Mesenchymal stem cell (in vitro differentiated cells and primary cell): ENCODE measurements around the gene ALDH3A2.

Experiments used
- DNase-seq: peaks from one replicate; pipeline ENCODE4 v3.0.0-alpha.2; 2013
- H2AFZ ChIP-seq: one replicate; pipeline ENCODE4 v1.6.1; 2013; ENCODE audit warnings: low read depth, mild to moderate bottlenecking, control low read depth, inconsistent platforms, low read length, moderate library complexity
- H2AK5ac ChIP-seq: 2 replicates; pipeline ENCODE4 v1.6.1; 2013; ENCODE audit warnings: low read length, moderate library complexity, mild to moderate bottlenecking, inconsistent platforms; ENCODE audit not compliant: severe bottlenecking
- H2BK120ac ChIP-seq: one replicate; pipeline ENCODE4 v1.6.1; 2013; ENCODE audit warnings: low read depth, mild to moderate bottlenecking, inconsistent platforms, low read length, moderate library complexity
- H2BK12ac ChIP-seq, 2 experiments: one replicate each; pipeline ENCODE4 v1.6.1; 2013; ENCODE audit warnings: inconsistent platforms in 2 of 2, low read length in 2 of 2, mild to moderate bottlenecking in 2 of 2, moderate library complexity in 2 of 2, control low read depth in 1 of 2
- H2BK15ac ChIP-seq: one replicate; pipeline ENCODE4 v1.6.1; 2013; ENCODE audit warnings: mild to moderate bottlenecking, low read depth, inconsistent platforms; ENCODE audit not compliant: poor library complexity, severe bottlenecking
- H2BK5ac ChIP-seq: 2 replicates; pipeline ENCODE4 v1.6.1; 2013; ENCODE audit warnings: low read depth, mild to moderate bottlenecking, low read length, control low read depth, inconsistent platforms; ENCODE audit not compliant: poor library complexity, severe bottlenecking
- H3K14ac ChIP-seq, 2 experiments: one replicate each; pipeline ENCODE4 v1.6.1; 2013; ENCODE audit warnings: inconsistent platforms in 2 of 2, low read length in 2 of 2, control low read depth in 1 of 2, mild to moderate bottlenecking in 1 of 2, moderate library complexity in 1 of 2
- H3K18ac ChIP-seq, 2 experiments: one replicate each; pipeline ENCODE4 v1.6.1; 2013; ENCODE audit warnings: inconsistent platforms in 2 of 2, low read length in 2 of 2, control low read depth in 1 of 2, low read depth in 1 of 2, mild to moderate bottlenecking in 1 of 2
- H3K23ac ChIP-seq, 2 experiments: one replicate each; pipeline ENCODE4 v1.6.1; 2013; ENCODE audit warnings: inconsistent platforms in 2 of 2, low read length in 2 of 2, mild to moderate bottlenecking in 2 of 2, moderate library complexity in 2 of 2, control low read depth in 1 of 2
- H3K27ac ChIP-seq: 2 replicates; pipeline ENCODE4 v1.5.1; 2013; ENCODE audit warnings: mild to moderate bottlenecking, moderate library complexity, low read length, control low read depth, inconsistent platforms; ENCODE audit not compliant: poor library complexity, severe bottlenecking
- H3K27me3 ChIP-seq, 2 experiments: 2 replicates each; pipeline versions ENCODE4 v1.6.1 to v1.7.0; 2013; ENCODE audit warnings: low read length in 2 of 2, mild to moderate bottlenecking in 2 of 2, moderate library complexity in 2 of 2, control low read depth in 1 of 2, inconsistent platforms in 1 of 2; ENCODE audit not compliant: control insufficient read depth in 1 of 2, insufficient read depth in 1 of 2
- H3K36me3 ChIP-seq, 2 experiments: 2 replicates each; pipeline versions ENCODE4 v1.6.1 to v1.7.0; 2013; ENCODE audit warnings: low read length in 2 of 2, control low read depth in 1 of 2, inconsistent platforms in 1 of 2, low read depth in 1 of 2, mild to moderate bottlenecking in 1 of 2; ENCODE audit not compliant: insufficient read depth in 2 of 2, control insufficient read depth in 1 of 2
- H3K4ac ChIP-seq, 2 experiments: one replicate each; pipeline ENCODE4 v1.6.1; 2013; ENCODE audit warnings: inconsistent platforms in 2 of 2, low read length in 2 of 2, mild to moderate bottlenecking in 2 of 2, moderate library complexity in 2 of 2, control low read depth in 1 of 2, low read depth in 1 of 2
- H3K4me1 ChIP-seq: 2 replicates; pipeline ENCODE4 v1.6.1; 2013; ENCODE audit warnings: low read depth, low read length, control low read depth; ENCODE audit not compliant: control insufficient read depth, insufficient read depth
- H3K4me2 ChIP-seq: 2 replicates; pipeline ENCODE4 v1.6.1; 2013; ENCODE audit warnings: low read length, mild to moderate bottlenecking, inconsistent platforms; ENCODE audit not compliant: poor library complexity, severe bottlenecking
- H3K4me3 ChIP-seq, 2 experiments: 2 replicates each; pipeline versions ENCODE4 v1.5.1 to v1.7.0; 2013; ENCODE audit warnings: low read length in 2 of 2, mild to moderate bottlenecking in 2 of 2, control low read depth in 1 of 2, low read depth in 1 of 2; ENCODE audit not compliant: insufficient read depth in 1 of 2
- H3K79me1 ChIP-seq: replicated peaks from 2 replicates; pipeline ENCODE4 v1.6.1; 2013; ENCODE audit warnings: mild to moderate bottlenecking, control low read depth, low read length, inconsistent platforms; ENCODE audit not compliant: poor library complexity, severe bottlenecking
- H3K9ac ChIP-seq: 2 replicates; pipeline ENCODE4 v1.7.0; 2013; ENCODE audit warnings: mild to moderate bottlenecking, low read length, moderate library complexity
- H3K9me3 ChIP-seq: 2 replicates; pipeline ENCODE4 v1.7.0; 2013; ENCODE audit warnings: mild to moderate bottlenecking, low read length; ENCODE audit not compliant: control insufficient read depth
- H4K8ac ChIP-seq: one replicate; pipeline ENCODE4 v1.6.1; 2013; ENCODE audit warnings: inconsistent platforms, mild to moderate bottlenecking, low read length, moderate library complexity
- H4K91ac ChIP-seq: one replicate; pipeline ENCODE4 v1.6.1; 2013; ENCODE audit warnings: mild to moderate bottlenecking, low read length, inconsistent platforms
- WGBS: methylation state at CpG from one replicate; pipeline ENCODE4 v1.1.7; 2013; ENCODE audit warnings: mixed read lengths; 5-methylcytosine and 5-hydroxymethylcytosine counted together

The ALDH3A2 gene

GRCh38 chr17:19614900-19615299 lies 33.7 kb upstream of the ALDH3A2 start:
- no peak overlapping the region for H3K4me2 ChIP-seq
- H4K8ac ChIP-seq, result no peak overlapping the region
- H3K27me3 ChIP-seq, result no peaks in the 10 kb centered on the region
- H3K36me3 ChIP-seq, result no peaks in the 10 kb centered on the region
- WGBS, result 93% methylated on average over 4 of the region's 4 CpGs
- H3K23ac ChIP-seq, result no peak overlapping the region
- H3K79me1 ChIP-seq, result no peaks in the 10 kb centered on the region
- no peak overlapping the region for H3K4ac ChIP-seq
- peaks cover 29% of the 10 kb centered on the region for H3K9me3 ChIP-seq
- no peak overlapping the region for H2AK5ac ChIP-seq
- no peak overlapping the region for H3K18ac ChIP-seq
- no peak overlapping the region for H3K4me3 ChIP-seq
- no peaks in the 10 kb centered on the region for H3K4me1 ChIP-seq
- no peak overlapping the region for H2BK120ac ChIP-seq
- no peak overlapping the region for H2AFZ ChIP-seq
- no peak overlapping the region for H2BK15ac ChIP-seq
- no peak overlapping the region for H3K9ac ChIP-seq
- H2BK12ac ChIP-seq, result no peak overlapping the region
- no peak overlapping the region for H4K91ac ChIP-seq
- H3K14ac ChIP-seq, result no peak overlapping the region
- no peak overlapping the region for H2BK5ac ChIP-seq
- no peak for DNase-seq
- H3K27ac ChIP-seq, result no peak overlapping the region

DNA sequence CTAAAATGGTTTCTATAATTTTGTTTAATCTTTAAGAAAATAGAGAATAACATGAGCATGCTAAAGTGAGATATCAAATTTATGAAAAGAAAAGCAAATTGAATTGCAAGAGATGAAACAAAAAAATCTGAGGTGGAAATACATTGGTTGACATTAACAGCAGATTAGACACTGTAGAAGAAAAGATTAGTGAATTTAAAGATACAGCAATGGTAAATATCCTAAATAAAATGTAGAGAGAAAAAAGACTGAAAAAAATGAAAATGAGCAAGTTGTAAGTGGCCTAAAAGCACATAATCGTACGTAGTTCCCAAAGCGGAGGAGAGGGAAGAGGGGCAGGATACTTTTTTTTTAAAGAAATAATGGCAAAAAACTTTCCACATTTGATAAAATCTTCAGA lies 30.5 kb upstream of the ALDH3A2 start:
- H3K4me2 ChIP-seq, result no peak overlapping the region
- no peak overlapping the region for H2AK5ac ChIP-seq
- H2BK12ac ChIP-seq, result no peak overlapping the region
- peaks cover 40% of the 10 kb centered on the region for H3K9me3 ChIP-seq
- no peak overlapping the region for H3K27ac ChIP-seq
- no peak overlapping the region for H3K4me3 ChIP-seq
- H4K8ac ChIP-seq, result no peak overlapping the region
- no peak overlapping the region for H2BK120ac ChIP-seq
- H3K18ac ChIP-seq, result no peak overlapping the region
- H2BK5ac ChIP-seq, result no peak overlapping the region
- H3K4ac ChIP-seq, result no peak overlapping the region
- no peaks in the 10 kb centered on the region for H3K36me3 ChIP-seq
- no peak overlapping the region for H3K9ac ChIP-seq
- H3K79me1 ChIP-seq, result no peaks in the 10 kb centered on the region
- no peak for DNase-seq
- H2AFZ ChIP-seq, result no peak overlapping the region
- WGBS, result no CpG with 5 or more reads among the region's 3 CpGs
- H4K91ac ChIP-seq, result no peak overlapping the region
- no peak overlapping the region for H2BK15ac ChIP-seq
- no peak overlapping the region for H3K23ac ChIP-seq
- H3K14ac ChIP-seq, result no peak overlapping the region
- no peaks in the 10 kb centered on the region for H3K4me1 ChIP-seq
- no peaks in the 10 kb centered on the region for H3K27me3 ChIP-seq

DNA sequence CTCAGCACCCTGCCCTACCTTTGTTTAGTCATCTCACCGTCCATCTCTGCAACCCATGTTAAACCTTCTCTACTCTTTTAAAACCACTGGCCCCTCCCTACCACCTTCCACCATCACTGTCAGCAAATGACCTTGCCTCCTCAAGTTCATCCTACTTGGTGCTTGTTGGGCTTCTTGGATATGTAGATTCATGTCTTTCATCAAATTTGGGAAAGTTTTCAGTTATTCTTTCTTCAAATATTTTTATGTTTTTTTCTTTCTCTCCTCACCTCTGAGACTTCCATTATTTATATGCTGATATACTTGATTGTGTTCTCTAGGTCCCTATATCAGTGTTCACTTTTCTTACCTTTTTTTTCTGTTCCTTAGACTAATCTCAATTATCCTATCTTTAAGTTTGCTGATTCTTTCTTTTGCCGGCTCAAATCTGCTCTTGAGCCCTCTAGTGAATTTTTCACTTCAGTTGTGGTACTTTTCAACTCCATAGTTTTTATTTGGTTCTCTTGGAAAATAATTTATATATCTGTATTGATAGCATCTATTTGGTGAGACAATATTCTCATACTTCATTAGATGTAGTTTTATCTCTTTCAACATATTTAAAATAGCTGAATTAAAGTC lies 28.7 kb upstream of the ALDH3A2 start:
- Histone ChIP-seq H4K8ac (no peak overlapping the region), H3K4me3 (no peak overlapping the region), H3K79me1 (no peaks in the 10 kb centered on the region), H3K18ac (no peak overlapping the region), H3K9ac (no peak overlapping the region), H2BK12ac (no peak overlapping the region), H2BK15ac (no peak overlapping the region), H3K27me3 (no peaks in the 10 kb centered on the region), H2AK5ac (no peak overlapping the region), H3K9me3 (peaks cover 40% of the 10 kb centered on the region), H2BK5ac (no peak overlapping the region), H2BK120ac (no peak overlapping the region), H3K27ac (no peak overlapping the region), H2AFZ (no peak overlapping the region), H3K36me3 (no peaks in the 10 kb centered on the region), H3K14ac (no peak overlapping the region), H3K4me1 (no peaks in the 10 kb centered on the region), H4K91ac (no peak overlapping the region), H3K23ac (no peak overlapping the region), H3K4me2 (no peak overlapping the region), H3K4ac (no peak overlapping the region)
- whole genome bisulfite sequencing, result 95% methylated on average over 2 of the region's 2 CpGs
- no peak for DNase-seq

GRCh38 chr17:19621697-19622096 lies 26.9 kb upstream of the ALDH3A2 start:
- H2BK5ac ChIP-seq, result no peak overlapping the region
- H3K27ac ChIP-seq, result no peak overlapping the region
- H3K14ac ChIP-seq, result no peak overlapping the region
- H3K4me2 ChIP-seq, result no peak overlapping the region
- no peak overlapping the region for H2AK5ac ChIP-seq
- WGBS, result 88% methylated on average over 1 of the region's 1 CpG
- no peaks in the 10 kb centered on the region for H3K36me3 ChIP-seq
- no peak overlapping the region for H3K18ac ChIP-seq
- no peak overlapping the region for H4K91ac ChIP-seq
- DNase-seq, result no peak
- H3K9me3 ChIP-seq, result peaks cover 40% of the 10 kb centered on the region
- no peak overlapping the region for H3K4ac ChIP-seq
- H2BK15ac ChIP-seq, result no peak overlapping the region
- no peaks in the 10 kb centered on the region for H3K27me3 ChIP-seq
- no peak overlapping the region for H4K8ac ChIP-seq
- H3K4me3 ChIP-seq, result no peak overlapping the region
- no peaks in the 10 kb centered on the region for H3K4me1 ChIP-seq
- H3K23ac ChIP-seq, result no peak overlapping the region
- no peak overlapping the region for H2AFZ ChIP-seq
- no peak overlapping the region for H3K9ac ChIP-seq
- H2BK120ac ChIP-seq, result no peak overlapping the region
- H3K79me1 ChIP-seq, result no peaks in the 10 kb centered on the region
- no peak overlapping the region for H2BK12ac ChIP-seq
